Nephron (organoid): ENCODE measurements around the gene SSC5D.
"Not testable (repeated sequence)": the region's sequence is repeated elsewhere in the genome, so short reads cannot be mapped to it uniquely, and the experiment has no call there.

ENCODE experiments used
- H3K27ac Mint-ChIP-seq, 3 experiments: 2 replicates each; pipeline ENCODE4 v1.8.0; 2020; ENCODE audit warnings: mixed read lengths in 3 of 3, mild to moderate bottlenecking in 2 of 3, moderate library complexity in 1 of 3
- H3K27me3 Mint-ChIP-seq: 2 replicates; pipeline ENCODE4 v1.8.0; 2021; ENCODE audit warnings: low read depth, mild to moderate bottlenecking, moderate library complexity, mixed read lengths
- H3K36me3 Mint-ChIP-seq: 2 replicates; pipeline ENCODE4 v1.8.0; 2020; ENCODE audit warnings: low read depth, mixed read lengths
- H3K4me1 Mint-ChIP-seq: 2 replicates; pipeline ENCODE4 v1.8.0; 2020; ENCODE audit warnings: mixed read lengths
- H3K4me3 Mint-ChIP-seq, 3 experiments: 2 replicates each; pipeline ENCODE4 v1.8.0; 2020; ENCODE audit warnings: mild to moderate bottlenecking in 3 of 3, mixed read lengths in 3 of 3, moderate library complexity in 2 of 3
- H3K9me3 Mint-ChIP-seq: 2 replicates; pipeline ENCODE4 v1.8.0; 2020; ENCODE audit warnings: mixed read lengths
- TF ChIP-seq, protein P1 (sequence below), 3 experiments: fragments of 200-600 bp; sonication (generic); IDR thresholded peaks; one replicate each; pipeline ENCODE4 v1.5.0; 2021; ENCODE audit warnings: antibody characterized with exemption in 3 of 3; ENCODE audit not compliant: unreplicated experiment in 3 of 3

SSC5D gene

DNA sequence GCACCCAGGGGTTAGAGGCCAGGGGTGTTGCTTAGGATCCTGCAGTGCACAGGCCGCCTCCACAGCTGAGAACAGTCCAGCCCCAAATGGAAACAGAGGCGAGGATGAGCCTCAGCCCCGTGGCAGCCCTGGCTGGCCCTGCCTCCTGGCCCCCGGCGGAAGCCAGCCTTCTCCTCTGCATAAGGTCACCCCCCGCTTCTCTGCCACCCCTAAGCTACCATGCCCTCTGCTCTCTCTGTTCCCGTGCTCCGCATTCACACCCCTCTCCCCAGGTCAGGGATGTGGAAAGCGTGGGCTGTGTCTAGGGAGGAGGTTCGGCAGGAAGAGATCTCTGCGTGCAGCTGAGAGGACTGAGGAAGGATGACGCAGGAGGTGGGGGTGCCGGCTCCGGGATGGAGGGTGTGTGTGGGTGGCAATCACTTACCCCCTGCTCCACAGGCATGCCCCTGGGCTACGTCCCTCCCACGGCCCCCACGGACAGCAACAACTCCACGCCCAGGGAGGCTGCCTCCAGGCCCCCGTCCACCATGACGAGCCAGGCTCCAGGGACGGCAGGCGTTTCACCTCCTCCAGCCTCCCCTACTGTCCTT lies 6.0 kb downstream of the SSC5D start:
- Mint-ChIP-seq H3K27ac (peak overlapping the region; percentile 71 to 90 (median 90)), H3K9me3 (no peaks in the 10 kb centered on the region), H3K27me3 (no peaks in the 10 kb centered on the region), H3K36me3 (peaks cover under 1% of the 10 kb centered on the region), H3K4me1 (peaks cover 32% of the 10 kb centered on the region), H3K4me3 (peak overlapping the region; percentile 64 to 81 (median 80))
- TF ChIP-seq, protein P1, sequence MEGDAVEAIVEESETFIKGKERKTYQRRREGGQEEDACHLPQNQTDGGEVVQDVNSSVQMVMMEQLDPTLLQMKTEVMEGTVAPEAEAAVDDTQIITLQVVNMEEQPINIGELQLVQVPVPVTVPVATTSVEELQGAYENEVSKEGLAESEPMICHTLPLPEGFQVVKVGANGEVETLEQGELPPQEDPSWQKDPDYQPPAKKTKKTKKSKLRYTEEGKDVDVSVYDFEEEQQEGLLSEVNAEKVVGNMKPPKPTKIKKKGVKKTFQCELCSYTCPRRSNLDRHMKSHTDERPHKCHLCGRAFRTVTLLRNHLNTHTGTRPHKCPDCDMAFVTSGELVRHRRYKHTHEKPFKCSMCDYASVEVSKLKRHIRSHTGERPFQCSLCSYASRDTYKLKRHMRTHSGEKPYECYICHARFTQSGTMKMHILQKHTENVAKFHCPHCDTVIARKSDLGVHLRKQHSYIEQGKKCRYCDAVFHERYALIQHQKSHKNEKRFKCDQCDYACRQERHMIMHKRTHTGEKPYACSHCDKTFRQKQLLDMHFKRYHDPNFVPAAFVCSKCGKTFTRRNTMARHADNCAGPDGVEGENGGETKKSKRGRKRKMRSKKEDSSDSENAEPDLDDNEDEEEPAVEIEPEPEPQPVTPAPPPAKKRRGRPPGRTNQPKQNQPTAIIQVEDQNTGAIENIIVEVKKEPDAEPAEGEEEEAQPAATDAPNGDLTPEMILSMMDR (IDR thresholded peaks at IDR 0.05; ENCODE audit: unreplicated experiment in 3 of 3), result no peak

DNA sequence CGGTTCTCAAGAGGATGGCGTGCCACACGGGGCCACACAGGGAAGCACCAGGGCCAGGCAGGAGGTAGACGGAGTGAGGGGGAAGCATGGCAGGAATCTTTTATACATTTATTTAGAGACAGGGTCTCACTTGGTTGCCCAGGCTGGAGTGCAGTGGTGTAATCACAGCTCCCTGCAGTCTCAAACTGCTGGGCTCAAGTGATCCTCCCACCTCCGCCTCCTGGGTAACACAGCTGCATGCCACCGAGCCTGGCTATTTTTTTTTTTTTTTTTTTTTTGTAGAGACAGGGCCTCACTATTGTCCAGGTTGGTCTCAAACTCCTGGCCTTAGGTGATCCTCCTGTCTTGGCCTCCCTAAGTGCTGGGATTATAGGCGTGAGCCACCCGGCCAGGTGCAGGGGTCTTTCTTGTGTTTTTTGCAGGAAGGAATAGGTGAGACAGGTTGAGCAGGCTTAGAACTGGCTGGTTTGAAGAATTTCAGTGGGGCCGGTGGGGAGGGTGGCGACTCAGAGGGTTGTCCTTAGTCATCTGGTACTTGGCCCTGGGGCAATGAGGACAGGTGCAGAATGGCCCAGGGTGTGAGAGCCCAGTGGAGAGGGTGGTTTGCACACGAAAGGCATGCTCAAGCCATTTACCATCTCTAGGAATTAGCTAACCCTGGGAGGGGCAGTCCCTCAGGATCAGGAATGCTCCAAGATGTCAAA lies 7.6 kb downstream of the SSC5D start:
- TF ChIP-seq, protein P1 (IDR thresholded peaks at IDR 0.05; ENCODE audit: unreplicated experiment in 3 of 3), result no peak
- Mint-ChIP-seq H3K27ac (peak overlapping the region in 2 of 3 experiments; percentile 17 to 29), H3K4me1 (peaks cover 32% of the 10 kb centered on the region), H3K27me3 (no peaks in the 10 kb centered on the region), H3K36me3 (peaks cover 4% of the 10 kb centered on the region), H3K4me3 (peak overlapping the region in 1 of 3 experiments; percentile 48), H3K9me3 (no peaks in the 10 kb centered on the region)

DNA sequence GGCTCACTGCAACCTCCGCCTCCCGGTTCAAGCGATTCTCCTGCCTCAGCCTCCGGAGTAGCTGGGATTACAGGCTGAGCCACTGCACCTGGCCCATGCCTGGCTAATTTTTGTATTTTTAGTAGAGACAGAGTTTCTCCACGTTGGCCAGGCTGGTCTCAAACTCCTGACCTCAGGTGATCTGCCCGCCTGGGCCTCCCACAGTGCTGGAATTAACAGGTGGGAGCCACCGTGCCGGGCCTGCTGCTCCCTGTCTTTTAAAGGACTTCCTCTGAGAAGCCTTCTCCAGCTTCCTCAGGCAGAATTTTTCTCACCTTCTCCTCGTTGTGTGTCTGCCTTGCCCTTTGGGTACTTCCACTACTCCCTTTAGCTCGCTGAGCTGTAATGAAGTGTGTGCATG lies 8.6 kb downstream of the SSC5D start:
- Mint-ChIP-seq H3K27ac (peak overlapping the region in 2 of 3 experiments; percentile 49 to 65), H3K4me1 (peaks cover 28% of the 10 kb centered on the region), H3K4me3 (peak overlapping the region in 1 of 3 experiments; percentile 63)
- not testable (repeated sequence) for H3K36me3 Mint-ChIP-seq, H3K27me3 Mint-ChIP-seq, H3K9me3 Mint-ChIP-seq

DNA sequence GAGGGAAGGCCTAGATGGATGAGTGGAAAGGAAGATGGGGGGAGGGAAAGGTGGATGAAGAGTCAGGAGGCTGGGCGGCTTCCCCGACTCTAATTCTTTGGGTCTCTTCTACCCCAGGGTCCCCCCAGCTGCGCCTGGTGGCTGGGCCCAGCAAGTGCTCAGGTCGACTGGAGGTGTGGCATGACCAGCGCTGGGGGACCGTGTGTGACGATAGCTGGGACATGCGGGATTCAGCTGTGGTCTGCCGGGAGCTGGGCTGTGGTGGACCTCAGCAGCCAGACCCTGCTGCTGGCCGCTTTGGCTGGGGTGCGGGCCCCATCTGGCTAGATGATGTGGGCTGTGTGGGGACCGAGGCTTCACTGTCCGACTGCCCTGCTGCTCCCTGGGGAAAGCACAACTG lies 9.5 kb downstream of the SSC5D start:
- Mint-ChIP-seq H3K27me3 (peaks cover 7% of the 10 kb centered on the region), H3K9me3 (no peaks in the 10 kb centered on the region), H3K4me3 (no peak overlapping the region), H3K4me1 (peaks cover 21% of the 10 kb centered on the region), H3K36me3 (peaks cover 15% of the 10 kb centered on the region), H3K27ac (no peak overlapping the region)
- TF ChIP-seq, protein P1 (IDR thresholded peaks at IDR 0.05; ENCODE audit: unreplicated experiment in 3 of 3), result no peak

DNA sequence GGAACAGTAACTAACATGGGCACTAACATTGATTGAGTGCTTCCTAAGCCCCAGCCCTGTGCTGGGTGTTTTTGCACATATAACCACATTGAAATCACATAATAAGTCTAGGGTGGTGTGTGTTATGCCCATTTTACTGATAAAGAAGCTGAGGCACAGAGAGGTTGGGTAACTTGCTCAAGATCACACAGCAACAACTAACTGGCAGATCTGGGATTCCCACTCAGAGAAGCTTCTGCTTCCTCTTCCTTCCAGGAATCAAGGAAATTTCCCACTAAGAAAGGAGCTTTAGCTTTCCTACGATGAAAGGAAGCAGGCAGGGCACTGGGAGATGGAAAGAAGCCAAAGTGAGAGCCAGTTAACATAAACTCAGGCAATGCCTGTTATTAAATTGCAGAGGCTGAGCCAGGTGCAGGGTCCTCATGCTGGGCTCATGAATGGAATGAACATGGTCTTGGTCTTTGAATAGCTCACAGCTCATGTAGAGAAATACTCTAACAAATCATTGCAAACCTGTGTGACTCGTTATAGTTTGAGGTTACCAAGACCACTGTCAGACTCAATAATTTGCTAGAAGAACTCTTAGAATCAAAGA lies 10.1 kb downstream of the SSC5D start:
- H3K27me3 Mint-ChIP-seq, result peaks cover 11% of the 10 kb centered on the region
- no peak overlapping the region for H3K27ac Mint-ChIP-seq
- no peak overlapping the region for H3K4me3 Mint-ChIP-seq
- H3K9me3 Mint-ChIP-seq, result no peaks in the 10 kb centered on the region
- H3K4me1 Mint-ChIP-seq, result peaks cover 15% of the 10 kb centered on the region
- TF ChIP-seq, protein P1 (IDR thresholded peaks at IDR 0.05; ENCODE audit: unreplicated experiment in 3 of 3), result no peak
- H3K36me3 Mint-ChIP-seq, result peaks cover 19% of the 10 kb centered on the region

DNA sequence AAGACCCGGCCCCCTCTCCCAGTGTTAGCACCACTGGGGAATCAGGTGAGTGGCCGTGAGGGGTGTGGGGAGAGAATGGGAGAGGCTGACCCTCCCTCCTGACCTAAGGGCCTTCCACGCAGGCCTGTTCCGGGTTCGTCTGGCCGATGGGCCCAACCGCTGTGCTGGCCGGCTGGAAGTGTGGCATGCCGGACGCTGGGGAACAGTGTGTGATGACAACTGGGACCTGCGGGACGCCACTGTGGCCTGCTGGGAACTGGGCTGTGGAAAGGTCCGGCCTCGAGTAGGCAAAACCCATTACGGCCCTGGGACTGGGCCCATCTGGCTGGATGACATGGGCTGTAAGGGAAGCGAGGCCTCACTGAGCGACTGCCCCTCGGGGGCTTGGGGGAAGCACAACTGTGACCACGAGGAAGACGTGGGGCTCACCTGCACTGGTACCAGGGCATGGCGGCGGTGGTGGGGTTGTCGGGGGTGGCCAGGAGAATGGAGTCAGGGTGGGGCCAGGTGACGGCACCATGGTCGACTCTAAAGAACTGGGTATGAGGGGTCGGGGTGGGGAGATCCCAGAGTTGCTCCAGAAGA lies 12.2 kb downstream of the SSC5D start:
- peaks cover 2% of the 10 kb centered on the region for H3K9me3 Mint-ChIP-seq
- peaks cover 6% of the 10 kb centered on the region for H3K4me1 Mint-ChIP-seq
- peaks cover 19% of the 10 kb centered on the region for H3K36me3 Mint-ChIP-seq
- H3K27me3 Mint-ChIP-seq, result peaks cover 24% of the 10 kb centered on the region
- no peak overlapping the region for H3K4me3 Mint-ChIP-seq
- no peak overlapping the region for H3K27ac Mint-ChIP-seq
- TF ChIP-seq, protein P1 (IDR thresholded peaks at IDR 0.05; ENCODE audit: unreplicated experiment in 3 of 3), result no peak
